HuH-7.5 (cell line): Measurements from ENCODE around the gene TBX1.
"Not testable (repeated sequence)": the region's sequence is repeated elsewhere in the genome, so short reads cannot be mapped to it uniquely, and the experiment has no call there.

Experiments used
- DNase-seq: peaks from one replicate; pipeline ENCODE4 v3.0.0; 2011; ENCODE audit warnings: low spot score

TBX1 gene

DNA sequence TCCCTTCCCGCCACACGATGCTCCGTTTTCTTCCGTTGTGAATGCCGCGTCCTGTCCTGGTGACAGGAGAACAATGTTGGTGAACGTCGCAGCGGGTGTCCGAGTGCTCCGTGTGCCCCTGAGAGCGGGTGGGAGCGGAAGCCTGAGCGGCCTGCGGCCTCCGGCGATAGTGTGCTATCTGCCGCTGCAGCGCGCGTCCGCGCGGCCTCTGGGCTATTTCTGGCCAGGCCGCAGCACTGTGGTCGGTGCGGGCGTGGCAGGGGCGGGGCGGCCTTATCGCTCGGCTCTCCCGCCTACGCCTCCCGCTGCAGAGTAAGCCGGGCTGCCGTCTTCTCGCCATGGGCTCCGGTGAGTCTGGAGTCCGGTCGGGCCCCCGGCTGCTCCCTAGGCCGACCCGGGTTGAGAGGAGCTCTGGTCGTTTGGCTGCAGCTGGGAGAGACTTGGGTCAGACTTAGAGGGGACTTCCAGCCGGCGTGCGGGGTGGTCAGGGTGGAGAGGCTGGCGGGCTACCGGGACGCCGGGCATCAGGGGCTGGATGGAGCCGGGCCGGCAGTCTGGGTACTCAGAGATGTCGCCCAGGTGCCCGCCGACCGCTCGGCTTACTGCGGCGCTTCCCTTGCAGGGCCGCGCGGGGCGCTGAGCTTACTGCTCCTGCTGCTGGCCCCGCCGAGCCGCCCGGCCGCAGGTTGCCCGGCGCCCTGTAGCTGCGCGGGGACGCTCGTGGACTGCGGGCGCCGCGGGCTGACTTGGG, 37.2 kb upstream of the TBX1 start, which contains the start of gene GP1BB:
GP1BB (plus strand) TSS at position 308 of the 751 bp plus-strand sequence; CDS start at position 339, 31 bp downstream.
- peak; percentile 87 for DNase-seq

- peak; percentile 87 for DNase-seq
These were observed 36.4 kb upstream of the TBX1 start for GRCh38 chr22:19723983-19724827.

DNA sequence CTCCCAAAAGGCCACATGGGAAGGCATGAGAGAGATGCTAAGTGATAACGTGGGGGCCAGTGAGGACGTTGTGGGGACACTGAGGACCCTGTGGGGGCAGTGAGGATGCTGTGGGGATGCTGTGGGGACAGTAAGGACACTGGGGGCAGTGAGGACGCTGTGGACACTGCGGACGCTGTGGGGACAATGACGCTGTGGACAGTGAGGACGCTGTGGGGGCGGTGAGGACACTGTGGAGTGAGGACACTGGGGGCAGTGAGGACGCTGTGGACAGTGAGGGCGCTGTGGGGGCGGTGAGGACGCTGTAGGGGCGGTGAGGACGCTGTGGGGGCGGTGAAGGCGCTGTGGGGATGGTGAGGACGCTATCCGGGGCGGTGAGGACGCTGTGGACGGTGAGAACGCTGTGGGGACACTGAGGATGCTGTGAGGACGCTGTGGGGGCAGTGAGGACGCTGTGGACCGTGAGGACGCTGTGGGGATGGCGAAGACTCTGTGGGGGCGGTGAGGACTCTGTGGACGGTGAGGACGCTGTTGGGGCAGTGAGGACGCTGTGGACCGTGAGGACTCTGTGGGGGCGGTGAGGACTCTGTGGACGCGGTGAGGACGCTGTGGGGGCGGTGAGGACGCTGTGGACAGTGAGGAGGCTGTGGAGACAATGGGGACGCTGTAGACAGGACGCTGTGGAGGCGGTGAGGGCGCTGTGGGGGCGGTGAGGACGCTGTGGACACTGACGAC, 35.5 kb upstream of the TBX1 start:
- DNase-seq = no peak

- not testable (repeated sequence) for DNase-seq
These were observed 34.4 kb upstream of the TBX1 start for GRCh38 chr22:19726064-19726788.

DNA sequence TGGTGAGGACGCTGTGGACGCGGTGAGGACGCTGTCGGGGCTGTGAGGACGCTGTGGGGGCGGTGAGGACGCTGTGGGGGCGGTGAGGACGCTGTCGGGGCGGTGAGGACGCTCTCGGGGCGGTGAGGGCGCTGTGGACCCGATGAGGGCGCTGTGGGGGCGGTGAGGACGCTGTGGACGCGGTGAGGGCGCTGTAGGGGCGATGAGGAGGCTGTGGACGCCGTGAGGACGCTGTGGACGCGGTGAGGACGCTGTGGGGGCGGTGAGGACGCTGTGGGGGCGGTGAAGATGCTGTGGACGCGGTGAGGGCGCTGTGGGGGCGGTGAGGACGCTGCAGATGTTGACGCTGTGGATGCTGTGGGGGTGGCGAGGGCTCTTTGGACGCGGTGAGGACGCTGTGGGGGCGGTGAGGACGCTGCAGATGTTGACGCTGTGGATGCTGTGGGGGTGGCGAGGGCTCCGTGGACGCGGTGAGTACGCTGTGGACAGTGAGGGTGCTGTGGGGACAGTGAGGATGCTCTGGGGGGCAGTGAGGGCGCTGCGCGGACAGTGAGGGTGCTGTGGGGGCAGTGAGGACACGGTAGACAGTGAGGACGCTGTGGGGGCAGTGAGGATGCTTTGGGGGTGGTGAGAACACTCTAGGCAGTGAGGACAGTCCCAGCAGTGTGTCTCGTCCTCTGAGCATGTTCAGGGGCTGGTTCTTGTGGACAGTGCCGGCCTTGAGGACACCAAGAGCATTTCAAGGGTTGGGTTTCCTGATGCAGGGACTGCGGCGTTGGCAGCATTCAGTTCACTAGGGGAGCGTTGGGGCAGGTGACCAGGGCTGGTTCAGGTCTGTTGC, 33.0 kb upstream of the TBX1 start:
- no peak for DNase-seq

GRCh38 chr22:19728271-19728670, 32.3 kb upstream of the TBX1 start:
- no peak for DNase-seq

DNA sequence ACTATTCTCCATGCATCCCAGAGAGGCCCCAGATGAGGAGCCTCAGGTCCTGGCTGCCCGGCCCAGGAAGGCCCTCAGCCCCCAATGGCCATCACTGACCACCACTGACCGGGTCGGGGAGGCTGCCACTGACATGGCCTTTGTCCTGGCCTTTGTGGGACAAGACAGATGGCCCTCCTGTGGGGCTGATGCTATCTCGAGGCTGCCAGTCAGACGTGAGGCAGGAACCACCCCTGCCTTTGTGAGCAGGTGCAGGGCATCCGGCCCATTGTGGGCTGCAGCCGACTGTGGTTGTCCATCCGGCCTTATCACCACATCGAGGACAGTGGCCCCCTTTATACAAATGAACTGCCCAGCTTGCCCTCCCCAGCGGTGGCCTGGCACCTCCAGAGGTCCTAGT, 31.7 kb upstream of the TBX1 start:
- no peak for DNase-seq

DNA sequence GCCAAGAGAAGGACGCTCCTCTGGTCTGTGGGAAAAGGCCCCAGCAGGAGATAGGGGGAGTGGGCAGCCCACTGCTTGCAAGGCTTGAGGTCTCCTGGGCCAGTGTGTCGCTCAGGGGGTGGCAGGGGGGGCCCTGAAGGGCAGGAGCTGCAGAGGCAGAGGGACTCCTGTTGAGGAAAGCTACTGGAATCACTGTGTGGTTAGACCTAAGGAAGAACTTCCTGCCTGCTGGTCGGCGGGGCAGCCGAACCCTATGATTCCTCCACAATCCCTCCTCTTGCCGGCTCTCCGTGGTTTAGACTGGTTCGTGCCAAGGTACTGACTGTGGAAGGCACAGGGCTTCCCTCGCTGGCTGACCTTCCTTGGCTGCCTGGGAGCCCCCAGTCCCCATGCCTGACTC, 31.1 kb upstream of the TBX1 start:
- no peak for DNase-seq

GRCh38 chr22:19730198-19730597, 30.4 kb upstream of the TBX1 start:
- DNase-seq = no peak

GRCh38 chr22:19730655-19731360, 29.8 kb upstream of the TBX1 start:
- peak; percentile 92 for DNase-seq

DNA sequence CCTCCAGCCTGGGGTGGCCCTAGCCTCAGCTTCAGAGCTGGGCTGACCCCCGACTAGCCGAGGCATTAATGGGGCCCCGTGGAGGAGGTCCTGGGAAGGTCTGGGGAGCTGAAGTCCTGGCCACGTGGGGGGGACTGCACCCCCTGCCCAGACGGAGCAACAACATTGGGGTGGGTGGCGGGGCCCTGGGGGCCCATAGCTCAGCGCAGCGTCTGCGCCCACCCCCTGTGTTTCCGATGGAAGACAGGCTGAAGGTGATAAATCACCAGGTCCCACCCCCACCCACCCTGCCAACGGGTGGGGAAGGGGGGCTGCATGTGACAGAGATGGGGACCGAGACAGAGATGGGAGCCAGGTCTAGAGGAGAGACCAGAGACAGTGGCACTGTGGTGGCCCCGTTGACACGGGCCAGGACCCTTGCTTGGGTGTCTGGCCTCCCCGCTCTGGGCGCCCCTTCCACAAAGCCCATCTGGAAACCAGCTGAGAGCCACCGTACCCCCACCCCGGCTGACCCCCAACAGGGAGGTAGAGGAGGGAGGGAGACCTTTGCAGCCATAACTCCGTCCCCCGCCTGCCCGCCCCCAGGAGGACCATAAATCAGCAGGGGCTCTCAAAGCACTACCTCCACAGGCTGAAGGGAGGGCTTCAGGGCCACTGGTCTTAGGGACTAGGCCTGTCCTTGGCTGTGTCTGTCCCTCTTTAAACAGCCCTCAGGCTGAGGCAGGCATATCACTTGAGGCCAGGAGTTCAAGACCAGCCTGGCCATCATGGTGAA, 29.0 kb upstream of the TBX1 start:
- no peak for DNase-seq

DNA sequence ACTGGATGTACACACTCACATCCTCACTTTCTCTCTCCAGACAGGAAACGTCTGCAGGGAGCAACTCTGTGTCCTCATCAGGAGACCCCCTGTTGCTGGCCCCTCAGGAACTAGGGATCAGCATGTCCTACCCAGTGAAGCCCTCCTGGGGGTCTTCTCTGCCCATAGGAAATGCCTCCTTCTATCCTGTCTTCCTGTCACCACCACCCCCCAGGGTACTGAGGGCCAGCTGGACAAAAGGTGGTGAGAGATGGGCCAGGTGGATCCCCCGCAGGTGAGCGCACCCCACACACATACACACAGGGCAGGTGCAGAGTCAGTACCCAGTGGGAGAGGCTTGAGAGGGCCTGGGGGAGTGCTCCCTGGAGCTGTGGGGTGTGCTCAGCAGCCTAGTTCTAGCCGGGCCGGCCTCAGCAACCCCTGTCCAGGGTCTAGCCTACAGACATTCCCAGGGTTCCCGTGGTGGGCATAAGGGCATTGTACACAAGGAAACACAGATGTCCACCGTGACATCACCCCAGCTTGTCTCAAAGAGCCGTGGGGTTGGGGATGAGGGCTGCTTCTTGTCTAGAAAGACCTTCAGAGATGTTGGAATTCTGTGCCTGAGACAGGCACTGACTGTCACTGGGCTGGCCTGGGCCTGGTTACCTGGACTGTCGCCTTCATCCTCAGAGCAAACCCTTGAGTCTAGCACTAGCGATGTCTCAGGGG, 28.0 kb upstream of the TBX1 start:
- DNase-seq = no peak

- no peak for DNase-seq
These were observed 26.8 kb upstream of the TBX1 start for GRCh38 chr22:19733755-19734154.

DNA sequence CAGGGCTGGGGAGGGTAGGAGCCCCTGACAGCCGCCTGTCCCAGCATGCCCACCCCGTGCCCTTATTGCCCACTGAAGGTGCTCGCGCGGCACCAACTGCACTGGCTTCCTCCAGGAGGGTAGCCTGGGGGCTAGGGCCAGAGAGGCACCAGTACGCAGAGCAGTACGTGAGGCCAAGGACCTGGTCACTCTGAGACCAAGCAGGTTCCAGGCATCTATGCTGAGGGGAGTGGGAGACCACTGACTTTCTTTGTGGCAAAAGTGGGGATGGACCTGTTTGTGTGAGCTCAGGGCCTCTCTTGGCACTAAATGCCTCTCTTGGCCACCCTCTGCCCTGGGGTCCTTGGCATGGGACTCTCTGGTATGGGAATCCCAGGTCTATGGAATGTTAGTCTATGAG, 26.4 kb upstream of the TBX1 start:
- no peak for DNase-seq

DNA sequence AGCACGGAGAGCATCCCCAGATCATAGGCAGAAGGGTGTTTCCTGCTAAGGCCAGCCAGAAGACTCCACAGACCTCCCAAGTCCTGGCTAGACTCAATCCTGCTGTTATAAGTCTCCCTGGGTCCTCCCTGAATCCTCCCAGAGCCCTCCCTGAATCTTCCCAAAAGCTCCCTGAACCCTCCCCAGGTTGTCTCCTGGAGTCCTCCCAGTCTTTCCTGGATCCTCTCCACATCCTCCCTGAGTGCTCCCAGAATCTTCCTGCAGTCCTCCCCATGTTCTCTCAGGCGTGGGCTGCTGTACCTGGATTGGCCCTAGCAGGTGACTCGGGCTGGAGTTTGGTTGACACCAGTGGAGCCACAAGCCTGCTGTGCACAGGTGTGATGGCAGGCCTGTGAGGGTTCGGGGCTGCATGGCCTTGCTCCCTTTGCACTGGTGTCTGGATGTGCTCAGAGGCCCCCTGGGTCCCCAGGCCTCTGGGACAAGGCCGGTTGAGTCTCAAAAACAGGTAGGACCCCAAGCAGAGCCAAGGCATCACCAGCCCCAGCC, 25.7 kb upstream of the TBX1 start:
- no peak for DNase-seq

DNA sequence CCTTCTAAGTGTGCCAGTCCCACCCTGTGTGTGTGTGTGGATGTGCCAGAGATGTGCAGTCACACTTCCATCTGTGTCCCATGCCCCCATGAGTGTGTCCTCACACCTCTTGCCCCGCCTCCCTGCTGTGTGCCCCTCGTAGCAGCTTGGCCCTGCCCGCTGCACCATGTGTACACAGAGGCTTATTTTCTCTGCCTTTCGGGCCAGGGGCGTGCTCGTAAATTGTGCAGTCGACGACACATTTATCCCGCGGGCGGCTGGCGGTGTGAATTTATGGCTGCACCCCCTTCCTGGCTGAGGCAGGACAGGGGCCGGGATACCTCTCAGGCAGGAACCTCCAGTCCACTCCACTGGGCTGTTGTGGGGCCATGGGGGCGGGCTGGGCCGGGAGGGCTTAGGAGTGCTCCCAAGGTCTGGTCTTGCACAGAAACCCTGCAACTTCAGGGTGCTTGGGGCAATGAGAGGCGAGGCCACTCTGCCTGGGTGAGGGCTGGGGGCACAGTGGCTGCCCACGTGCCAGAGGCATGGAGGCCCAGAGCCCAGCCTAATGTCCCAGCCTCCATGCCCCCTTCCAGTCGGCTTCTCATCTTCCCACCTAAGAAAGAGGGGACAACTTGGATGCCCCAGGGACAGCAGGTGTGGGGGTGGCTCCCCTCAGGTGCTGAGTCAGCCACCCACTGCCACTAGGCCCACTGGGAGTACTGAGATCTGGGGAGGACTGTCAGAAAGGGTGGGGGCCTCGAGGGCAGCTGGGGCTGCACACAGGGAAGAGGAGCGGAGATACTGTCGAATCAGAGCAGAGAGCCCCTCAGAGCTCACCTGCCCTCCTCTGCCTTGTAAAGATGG, 24.7 kb upstream of the TBX1 start:
- no peak for DNase-seq

GRCh38 chr22:19737846-19738663, 22.5 kb upstream of the TBX1 start:
- no peak for DNase-seq
